GM18870 (cell line): ENCODE measurements around the gene IL5.
"Not testable (repeated sequence)": the region's sequence is repeated elsewhere in the genome, so short reads cannot be mapped to it uniquely, and the experiment has no call there.

Source experiments
- ATAC-seq: cut with Tn5 transposase; IDR thresholded peaks from one replicate; pipeline ENCODE4 v1.9.1; 2021; ENCODE audit warnings: moderate library complexity; ENCODE audit not compliant: unreplicated experiment

IL5 gene

GRCh38 chr5:132530946-132531345 lies 12.4 kb downstream of the IL5 start:
- no peak for ATAC-seq

- no peak for ATAC-seq
Measured at GRCh38 chr5:132528866-132529634, 14.3 kb downstream of the IL5 start.

DNA sequence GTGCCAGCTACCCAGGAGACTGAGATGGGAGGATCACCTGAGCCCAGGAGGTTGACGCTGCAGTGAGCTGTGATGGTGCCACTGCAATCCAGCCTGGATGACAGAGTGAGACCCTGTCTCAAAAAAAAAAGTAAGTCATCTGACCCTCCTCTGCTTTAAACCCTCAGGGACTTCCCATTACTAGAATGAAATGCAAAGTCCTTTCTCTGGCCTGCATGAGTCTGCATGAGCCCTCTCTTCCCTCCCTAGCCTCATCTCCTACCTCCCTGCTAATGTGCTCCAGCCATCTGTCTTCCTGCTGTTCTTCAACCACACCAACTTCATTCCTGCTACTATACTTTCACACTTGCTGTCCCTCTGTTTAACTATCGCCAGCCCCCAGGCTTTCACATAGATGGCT lies 15.3 kb downstream of the IL5 start:
- no peak for ATAC-seq

DNA sequence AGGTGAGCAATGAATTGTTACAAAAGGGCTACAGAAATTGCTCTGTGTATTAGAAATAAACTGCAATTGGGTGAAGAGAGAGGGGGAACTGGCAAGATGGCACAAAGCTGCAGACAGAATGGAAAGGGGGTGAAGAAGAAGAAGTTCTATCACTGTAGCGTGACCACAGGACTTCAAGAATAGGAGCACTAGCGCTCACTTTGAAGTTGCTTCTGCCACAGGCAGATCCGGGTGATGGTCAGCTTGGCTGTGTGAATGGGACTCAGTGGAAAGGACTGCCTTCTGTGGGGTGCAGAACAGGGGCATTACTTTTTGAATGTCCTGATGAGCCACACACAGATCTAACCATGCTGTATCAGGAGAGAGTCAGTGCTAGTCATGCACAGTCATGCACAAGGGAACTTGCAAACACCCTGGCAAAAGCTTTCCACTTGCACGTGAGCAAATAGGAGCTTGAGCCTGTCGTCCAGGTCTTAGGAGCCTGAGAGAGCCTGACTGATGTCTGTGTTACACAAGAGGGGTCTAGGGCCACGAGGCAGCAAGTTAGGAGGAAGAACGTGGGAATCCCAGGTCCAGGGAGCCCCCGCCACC lies 16.3 kb downstream of the IL5 start:
- ATAC-seq, result no peak

- no peak for ATAC-seq
Measured at GRCh38 chr5:132526290-132526973, 16.9 kb downstream of the IL5 start.

- peak; percentile 77 for ATAC-seq
Measured at GRCh38 chr5:132525299-132525724, 18.0 kb downstream of the IL5 start.

- not testable (repeated sequence) for ATAC-seq
Measured at GRCh38 chr5:132524877-132525276, 18.4 kb downstream of the IL5 start.

DNA sequence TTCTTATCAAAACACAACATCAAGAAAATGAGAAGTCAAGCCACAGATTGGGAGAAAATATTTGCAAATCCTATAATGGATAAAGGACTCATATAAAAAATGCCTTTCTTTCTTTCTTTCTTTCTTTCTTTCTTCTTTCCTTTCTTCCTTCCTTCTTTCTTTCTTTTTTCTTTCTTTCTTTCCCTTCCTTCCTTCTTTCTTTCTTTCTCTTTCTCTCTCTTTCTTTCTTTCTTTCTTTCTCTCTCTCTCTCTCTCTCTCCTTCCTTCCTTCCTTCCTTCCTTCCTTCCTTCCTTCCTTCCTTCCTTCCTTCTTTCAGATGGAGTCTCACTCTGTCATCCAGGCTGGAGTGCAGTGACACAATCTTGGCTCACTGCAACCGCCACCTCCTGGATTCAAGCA lies 21.3 kb downstream of the IL5 start:
- not testable (repeated sequence) for ATAC-seq

DNA sequence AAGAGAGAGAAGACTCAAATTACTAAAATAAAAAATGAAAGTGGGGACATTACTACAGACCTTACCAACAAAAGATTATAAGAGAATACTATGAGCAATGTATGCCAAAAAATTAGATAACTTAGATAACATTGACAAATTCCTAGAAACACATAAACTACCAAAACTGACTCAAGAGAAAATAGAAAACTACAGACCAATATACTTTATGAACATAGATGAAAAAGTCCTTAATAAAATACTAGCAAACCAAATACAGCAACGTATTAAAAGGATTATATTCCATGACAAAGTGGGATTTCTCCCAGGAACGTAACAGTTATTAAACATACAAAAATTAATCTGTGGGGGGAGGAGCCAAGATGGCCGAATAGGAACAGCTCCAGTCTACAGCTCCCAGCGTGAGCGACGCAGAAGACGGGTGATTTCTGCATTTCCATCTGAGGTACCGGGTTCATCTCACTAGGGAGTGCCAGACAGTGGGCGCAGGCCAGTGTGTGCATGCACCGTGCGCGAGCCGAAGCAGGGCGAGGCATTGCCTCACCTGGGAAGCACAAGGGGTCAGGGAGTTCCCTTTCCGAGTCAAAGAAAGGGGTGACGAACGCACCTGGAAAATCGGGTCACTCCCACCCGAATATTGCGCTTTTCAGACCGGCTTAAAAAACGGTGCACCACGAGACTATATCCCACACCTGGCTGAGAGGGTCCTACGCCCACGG lies 29.5 kb downstream of the IL5 start:
- not testable (repeated sequence) for ATAC-seq

GRCh38 chr5:132510076-132510475 lies 33.2 kb downstream of the IL5 start:
- no peak for ATAC-seq

- ATAC-seq, result no peak
Measured at GRCh38 chr5:132506094-132506692, 37.1 kb downstream of the IL5 start.

DNA sequence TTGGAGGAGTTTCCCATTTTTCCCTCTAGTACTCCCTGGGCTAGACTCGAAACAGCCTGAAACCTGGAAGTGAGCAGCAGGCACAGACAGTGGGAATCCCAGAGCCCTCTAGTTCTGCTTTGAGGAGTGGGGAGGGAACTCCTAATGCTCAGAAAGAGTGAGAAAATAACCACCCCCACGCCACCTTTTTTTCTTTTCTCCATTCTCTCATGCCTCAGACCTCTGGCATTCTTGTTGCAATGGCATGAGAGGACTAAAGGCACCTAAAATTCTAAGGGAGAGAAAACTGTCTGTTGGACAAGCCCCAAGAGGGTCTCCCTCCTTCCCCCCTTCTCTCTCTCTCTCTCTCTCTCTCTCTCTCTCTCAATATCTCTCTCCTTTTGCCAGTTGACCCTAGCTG lies 37.7 kb downstream of the IL5 start:
- no peak for ATAC-seq

- no peak for ATAC-seq
Measured at GRCh38 chr5:132504746-132505145, 38.6 kb downstream of the IL5 start.

GRCh38 chr5:132503244-132503643 lies 40.1 kb downstream of the IL5 start:
- ATAC-seq, result no peak

DNA sequence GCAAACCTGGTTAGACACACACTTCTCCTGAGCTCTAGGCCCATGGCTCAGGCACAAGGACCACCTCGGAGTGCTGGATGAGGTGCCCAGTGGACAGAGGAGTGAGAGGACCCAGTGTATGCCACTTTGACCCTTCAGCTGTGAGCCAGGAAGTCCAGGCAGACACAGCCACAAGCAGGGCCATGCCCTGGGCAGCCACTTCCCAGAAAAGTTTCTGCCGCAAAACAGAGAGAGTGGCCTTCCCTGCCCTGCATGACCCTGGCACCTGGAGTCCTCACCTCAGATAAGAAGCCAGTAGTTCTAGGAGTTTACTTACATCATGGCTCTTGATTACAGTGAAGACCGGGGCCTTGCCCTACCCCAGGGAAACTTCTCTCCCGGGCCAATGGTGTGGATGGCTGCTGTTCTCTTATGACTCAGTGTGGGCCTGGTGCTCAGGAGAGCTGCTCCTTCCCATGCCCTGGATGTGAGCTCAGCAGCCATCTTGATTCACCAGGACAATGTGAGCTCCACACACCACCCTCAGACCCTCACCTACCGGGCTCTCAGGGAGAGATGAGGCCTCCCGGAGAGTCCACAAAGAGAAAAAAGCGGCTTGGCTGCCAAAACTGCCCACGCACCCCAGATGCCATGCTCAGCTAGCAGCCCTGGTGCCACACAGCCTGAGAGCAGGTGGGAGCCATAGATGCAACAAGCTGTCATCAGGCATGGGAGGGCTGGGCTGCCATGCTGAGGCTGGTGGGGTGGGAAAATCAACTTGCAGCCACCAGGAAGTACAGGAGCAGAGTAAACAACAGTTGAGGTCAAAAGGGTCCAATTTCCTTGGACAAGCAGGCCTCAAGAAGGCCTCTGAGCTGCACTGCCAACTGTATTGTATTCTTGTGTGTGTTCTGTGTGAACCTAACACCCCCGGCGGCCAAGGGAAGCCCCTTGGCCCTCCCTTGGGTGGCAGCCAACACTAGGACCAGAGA lies 41.1 kb downstream of the IL5 start:
- no peak for ATAC-seq

GRCh38 chr5:132501629-132501956 lies 41.7 kb downstream of the IL5 start:
- ATAC-seq, result no peak

DNA sequence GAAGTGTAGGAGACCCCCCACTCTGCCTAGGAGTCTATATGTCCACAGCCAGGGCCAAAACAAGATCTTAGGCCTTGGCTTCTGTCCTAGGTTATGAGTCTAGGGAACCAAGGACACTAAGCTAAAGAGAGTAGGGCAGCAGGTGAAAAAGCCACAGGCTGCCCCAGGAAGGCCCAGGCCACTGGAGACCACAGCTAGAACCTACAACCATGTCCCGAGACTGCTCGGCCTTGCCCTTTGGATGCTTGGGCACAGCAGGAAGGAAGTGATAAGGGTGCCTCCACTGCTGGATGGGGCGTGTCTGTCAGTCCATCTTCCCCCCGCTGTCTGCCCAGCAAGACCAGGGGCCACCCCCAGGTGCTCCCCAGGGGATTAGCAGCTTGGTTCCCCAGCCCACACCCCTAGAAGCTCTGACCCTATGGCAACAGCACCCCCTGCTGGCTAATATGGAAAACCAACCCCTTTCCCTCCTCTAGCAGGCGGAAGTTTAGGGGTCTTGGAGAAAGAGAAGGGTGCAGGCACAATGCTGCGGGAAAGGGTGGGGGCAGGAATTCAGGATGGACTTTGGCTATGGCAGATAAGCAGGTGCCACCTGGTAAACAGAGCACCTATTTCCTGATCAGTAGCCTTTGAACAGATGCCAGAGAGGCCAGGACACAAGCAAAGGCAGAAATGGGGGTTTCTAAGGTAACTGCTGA lies 42.2 kb downstream of the IL5 start:
- peak; percentile 40 for ATAC-seq

DNA sequence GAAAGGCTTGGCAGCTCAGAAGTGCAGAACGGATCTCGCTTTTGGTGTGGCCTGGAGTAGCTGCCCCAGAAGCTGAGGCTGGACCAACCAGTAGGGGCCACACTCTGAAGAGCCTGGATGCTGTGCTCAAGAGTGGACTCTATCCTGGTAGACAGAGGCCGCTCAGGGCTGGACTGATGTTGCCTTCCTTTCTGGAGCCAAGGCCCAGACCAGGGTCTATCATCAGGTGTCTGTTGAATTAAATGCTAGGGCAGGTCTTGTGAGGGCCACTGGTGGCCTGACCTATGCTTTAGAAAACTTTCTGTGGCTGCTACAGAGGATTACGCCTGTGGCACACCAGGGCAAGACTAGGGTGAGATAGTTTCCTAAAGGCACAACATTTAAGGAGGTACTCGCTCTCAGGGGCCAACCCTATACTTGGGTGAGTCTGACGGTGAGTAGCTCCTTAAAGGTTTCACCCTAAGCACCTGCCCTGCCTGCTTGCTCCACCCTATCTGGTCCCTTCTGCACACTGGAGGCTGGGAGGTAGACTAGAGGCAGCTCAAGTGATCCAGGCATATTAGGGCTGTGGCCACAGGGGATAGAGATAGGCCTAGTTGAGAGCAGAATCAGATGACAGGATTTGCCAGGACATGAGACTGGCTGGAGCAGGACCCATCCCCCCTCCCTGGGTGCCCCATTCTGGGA lies 42.9 kb downstream of the IL5 start:
- ATAC-seq, result no peak
